GM12865 (cell line): ENCODE results near the gene ZFR.

ENCODE experiments used
- DNase-seq: peaks from one replicate; pipeline ENCODE4 v3.0.0; 2010; ENCODE audit warnings: low read depth
- H3K4me3 ChIP-seq: 2 replicates; pipeline ENCODE4 v1.5.1; 2011; ENCODE audit warnings: mild to moderate bottlenecking, low read depth, low read length, control low read depth
- CTCF ChIP-seq: IDR thresholded peaks from 2 replicates; pipeline ENCODE4 v1.5.1; 2011; ENCODE audit warnings: low read length, control low read depth, low read depth, inconsistent platforms; ENCODE audit not compliant: insufficient read depth; ENCODE audit errors: missing control alignments

ZFR gene

GRCh38 chr5:32304622-32305021 lies 139.9 kb downstream of the ZFR start:
- no peak overlapping the region for H3K4me3 ChIP-seq
- no peak for TF ChIP-seq CTCF
- DNase-seq = no peak
